GM18951 (cell line): ENCODE measurements around the gene TP53I3.

ENCODE experiments used
- POLR2A ChIP-seq: IDR thresholded peaks from 4 replicates; pipeline ENCODE4 v1.6.1; 2011; ENCODE audit warnings: mild to moderate bottlenecking; ENCODE audit not compliant: insufficient read length, insufficient read depth; ENCODE audit errors: extremely low read depth
- in situ Hi-C: fragments of 300-500 bp; cut with MboI; formaldehyde crosslinking; loops from one replicate; pipeline ENCODE4 v1.12.0; 2022; ENCODE audit warnings: low sequenced_read_pairs, mixed read lengths, inconsistent platforms; ENCODE audit not compliant: unreplicated experiment

Gene TP53I3

DNA sequence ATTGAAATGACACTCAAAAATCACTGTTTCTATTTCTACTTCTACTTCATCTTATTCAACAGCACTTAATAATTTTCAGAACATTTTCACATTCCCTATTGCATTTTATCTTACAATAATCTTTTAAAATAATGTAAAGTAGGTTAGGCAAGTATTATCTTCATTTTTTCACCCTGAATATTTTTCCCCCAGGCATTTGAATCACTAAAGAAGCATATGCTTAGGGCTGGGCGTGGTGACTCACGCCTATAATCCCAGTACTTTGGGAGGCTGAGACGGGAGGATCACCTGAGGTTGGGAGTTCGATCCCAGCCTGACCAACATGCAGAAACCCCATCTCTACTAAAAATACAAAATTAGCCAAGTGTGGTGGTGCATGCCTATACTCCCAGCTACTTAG is 44.1 kb downstream of the TP53I3 start:
- in situ Hi-C loops, result no loop called here
- no peak for TF ChIP-seq POLR2A

DNA sequence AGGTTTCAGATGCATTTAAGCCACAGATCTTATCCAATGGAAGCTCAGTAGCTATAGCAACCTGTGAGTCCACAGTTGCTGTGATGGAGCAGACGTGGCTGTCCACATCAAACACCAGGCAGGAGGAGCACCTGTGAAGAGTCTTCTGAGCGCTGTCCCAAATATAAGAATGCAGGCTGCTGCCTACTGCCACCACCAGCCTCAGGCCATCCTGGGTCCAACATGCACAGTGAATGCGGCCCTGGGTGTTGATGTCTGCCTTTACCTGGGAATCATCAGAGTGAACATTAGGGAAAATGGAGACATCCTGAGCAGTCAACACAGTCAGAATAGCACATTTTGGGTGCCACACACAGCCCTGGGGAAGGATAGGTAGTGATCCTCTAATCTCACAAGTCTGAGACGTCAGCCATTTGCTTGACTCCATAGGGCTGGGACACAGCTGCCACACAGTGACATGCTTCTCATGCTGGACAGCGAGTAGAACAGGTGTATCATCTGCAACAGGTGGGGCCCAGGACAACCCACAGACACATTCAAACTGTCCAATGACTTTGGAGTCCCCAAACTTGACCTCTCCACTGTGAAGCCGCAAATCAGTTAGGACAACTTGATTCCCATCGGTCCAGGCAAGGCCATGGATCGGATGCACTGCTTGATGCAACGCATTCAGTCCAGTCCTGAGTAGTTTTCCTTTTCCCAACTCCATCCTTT is 45.7 kb downstream of the TP53I3 start:
- in situ Hi-C loops, result no loop called here
- no peak for TF ChIP-seq POLR2A
